HG03432 (cell line): ENCODE results near the gene FCN2.

Source experiments
- ATAC-seq: cut with Tn5 transposase; IDR thresholded peaks from one replicate; pipeline ENCODE4 v1.9.1; 2021; ENCODE audit warnings: mild to moderate bottlenecking, moderate library complexity; ENCODE audit not compliant: unreplicated experiment

Gene FCN2

DNA sequence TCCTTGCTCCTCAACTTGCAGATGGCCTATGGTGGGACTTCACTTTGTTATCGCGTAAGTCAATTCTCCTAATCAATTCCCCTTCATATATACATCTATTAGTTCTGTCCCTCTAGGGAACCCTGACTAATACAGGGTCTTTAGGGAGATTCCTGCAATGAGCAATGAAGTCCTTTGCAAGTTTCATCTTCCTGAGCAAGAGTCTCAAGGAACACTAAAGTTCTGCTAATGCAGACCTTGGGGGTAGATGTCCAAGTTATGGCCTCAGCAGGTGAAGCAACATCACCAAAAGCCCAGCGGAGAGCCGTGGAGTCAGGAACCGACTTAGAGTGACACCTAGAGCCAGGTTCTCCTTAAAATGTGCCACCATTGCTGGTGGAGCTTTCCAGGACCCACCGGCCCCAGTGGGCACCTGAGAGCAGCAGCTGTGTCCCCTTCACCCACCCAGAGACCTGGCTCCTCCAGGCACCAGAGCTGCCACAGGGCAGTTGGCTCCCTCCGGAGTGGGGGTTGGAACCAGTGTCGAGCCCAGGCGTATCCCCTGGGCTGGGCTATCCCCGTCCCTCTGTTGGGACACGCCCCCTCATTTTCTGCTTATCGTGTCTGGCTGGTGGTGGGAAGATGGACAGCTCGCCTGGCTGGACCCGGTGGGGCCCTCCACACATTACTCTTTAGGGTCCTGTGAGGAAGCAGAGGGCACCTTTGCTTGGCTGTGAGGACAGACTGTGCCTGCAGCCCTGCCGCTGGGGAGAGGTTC is 48.0 kb downstream of the FCN2 start:
- no peak for ATAC-seq

- ATAC-seq, result no peak
These were observed 48.9 kb downstream of the FCN2 start for GRCh38 chr9:134929193-134930158.

DNA sequence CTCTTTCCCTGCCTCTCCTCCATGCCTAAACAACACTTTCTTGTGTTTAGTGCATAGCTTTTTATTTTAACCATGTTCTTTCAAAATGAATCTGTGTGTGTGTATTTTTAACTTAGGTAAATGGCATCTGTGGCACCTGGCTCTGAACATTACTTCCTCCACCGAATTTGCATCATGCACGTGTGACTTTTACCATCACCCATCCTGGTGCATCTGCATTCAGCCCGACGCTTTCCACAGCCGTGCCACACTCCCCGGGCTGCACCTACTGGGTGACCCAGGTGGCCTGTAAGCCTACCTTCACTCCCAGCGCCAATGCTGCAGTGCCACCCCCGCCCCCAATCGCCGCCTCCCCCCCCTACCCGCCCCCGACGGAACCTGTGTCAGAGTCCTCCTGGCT is 49.8 kb downstream of the FCN2 start:
- ATAC-seq, result peak; percentile 48

DNA sequence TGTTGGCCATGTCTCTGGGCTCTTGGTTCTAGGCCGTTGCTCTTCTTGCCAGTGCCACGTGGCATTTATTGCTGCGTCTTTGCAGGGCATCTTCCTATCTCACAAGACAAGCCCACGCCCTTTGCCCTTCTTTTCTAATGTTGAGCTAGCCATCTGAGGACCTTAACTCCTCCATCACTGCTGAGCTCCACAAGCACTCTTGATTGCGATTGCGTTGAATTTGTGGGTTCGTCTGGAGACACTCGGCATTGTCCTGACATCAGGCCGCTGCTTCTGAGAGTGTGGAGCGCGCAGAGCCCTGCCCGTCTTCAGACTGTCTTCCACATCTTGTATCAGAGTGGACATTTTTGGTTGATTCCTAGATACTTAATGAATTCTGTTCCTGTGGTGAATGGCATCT is 51.6 kb downstream of the FCN2 start:
- ATAC-seq, result no peak

- no peak for ATAC-seq
These were observed 52.0 kb downstream of the FCN2 start for GRCh38 chr9:134932606-134933005.

GRCh38 chr9:134933076-134933659 is 52.6 kb downstream of the FCN2 start:
- no peak for ATAC-seq

GRCh38 chr9:134935056-134935640 is 54.5 kb downstream of the FCN2 start:
- ATAC-seq, result no peak

- no peak for ATAC-seq
These were observed 55.2 kb downstream of the FCN2 start for GRCh38 chr9:134935701-134936345.

GRCh38 chr9:134936346-134937163 is 55.9 kb downstream of the FCN2 start:
- peak; percentile 33 for ATAC-seq
